ENCODE data around the gene CHAT. TPM values are rescaled to one million over a fixed set of nuclear protein-coding genes. Genes with fewer than 3 reads are reported as not detected.

CHAT gene
- total and polyA plus RNA-seq, 7 donors = not detected

GRCh38 chr10:49609006-49609282 lies 4.9 kb upstream of the CHAT start:
- DNase-seq (peak in 1 of 2 donors; percentile 15), ATAC-seq (no peak)
- 1 to 2% (median 1%) methylated on average over 19 of the region's 19 CpGs for WGBS, 3 donors
- H3K27me3 ChIP-seq (ENCODE audit: insufficient read depth in 3 of 3, low read length in 2 of 3) = peaks cover 3 to 86% (median 45%) of the 10 kb centered on the region in 3 donors
- no peak for TF ChIP-seq CTCF (IDR thresholded peaks at IDR 0.05)
- intact Hi-C loops (cut with DNase I) = no loop called here
- H3K36me3 ChIP-seq (ENCODE audit: insufficient read depth in 1 of 2, low read depth in 1 of 2) = no peaks in the 10 kb centered on the region
- peaks cover 11% of the 10 kb centered on the region for H3K4me1 ChIP-seq
- H3K9me3 ChIP-seq = no peaks in the 10 kb centered on the region
- no peak overlapping the region for H3K4me3 ChIP-seq
- H3K27ac ChIP-seq = no peak overlapping the region

GRCh38 chr10:49609283-49610113 lies 4.3 kb upstream of the CHAT start:
- Histone ChIP-seq H3K36me3 (ENCODE audit: insufficient read depth in 1 of 2, low read depth in 1 of 2) (no peaks in the 10 kb centered on the region), H3K4me1 (peaks cover 11% of the 10 kb centered on the region), H3K27me3 (ENCODE audit: insufficient read depth in 3 of 3, low read length in 2 of 3) (peaks cover 3 to 88% (median 48%) of the 10 kb centered on the region in 3 donors), H3K9me3 (no peaks in the 10 kb centered on the region), H3K4me3 (peak overlapping the region; percentile 38), H3K27ac (no peak overlapping the region)
- TF ChIP-seq CTCF (IDR thresholded peaks at IDR 0.05) = no peak
- ATAC-seq = no peak
- 0 to 2% (median 0%) methylated on average over 48 to 62 of the region's 62 CpGs for WGBS, 3 donors
- intact Hi-C loops (cut with DNase I) = no loop called here
- peak in 1 of 2 donors; percentile 39 for DNase-seq

GRCh38 chr10:49610114-49610457 lies 3.8 kb upstream of the CHAT start, which contains the start of gene SLC18A3:
Gene SLC18A3 (plus strand): TSS chr10:49610310. CDS start chr10:49610741, 431 bp downstream.
- peak within 1 kb of the TSS; percentile 38 for H3K4me3 ChIP-seq
- peaks cover 5 to 94% (median 53%) of the 10 kb centered on the region in 3 donors for H3K27me3 ChIP-seq (ENCODE audit: insufficient read depth in 3 of 3, low read length in 2 of 3)
- H3K9me3 ChIP-seq = no peaks in the 10 kb centered on the region
- no peak within 1 kb of the TSS for H3K27ac ChIP-seq
- DNase-seq = no peak
- WGBS, 3 donors = 0 to 1% (median 0%) methylated on average over 14 to 43 of the region's 43 CpGs
- ATAC-seq = no peak
- H3K4me1 ChIP-seq = peaks cover 11% of the 10 kb centered on the region
- TF ChIP-seq CTCF (IDR thresholded peaks at IDR 0.05) = no peak
- H3K36me3 ChIP-seq (ENCODE audit: insufficient read depth in 1 of 2, low read depth in 1 of 2) = no peaks in the 10 kb centered on the region
- intact Hi-C loops (cut with DNase I) = no loop called here

GRCh38 chr10:49610458-49611165 lies 3.2 kb upstream of the CHAT start:
- Histone ChIP-seq H3K27me3 (ENCODE audit: insufficient read depth in 3 of 3, low read length in 2 of 3) (peaks cover 7 to 94% (median 55%) of the 10 kb centered on the region in 3 donors), H3K36me3 (ENCODE audit: insufficient read depth in 1 of 2, low read depth in 1 of 2) (no peaks in the 10 kb centered on the region), H3K4me3 (peak overlapping the region; percentile 38), H3K9me3 (no peaks in the 10 kb centered on the region), H3K27ac (no peak overlapping the region), H3K4me1 (peaks cover 11% of the 10 kb centered on the region)
- DNase-seq = peak in 1 of 2 donors; percentile 38
- no peak for ATAC-seq
- no peak for TF ChIP-seq CTCF (IDR thresholded peaks at IDR 0.05)
- 1 to 3% (median 2%) methylated on average over 42 to 72 of the region's 72 CpGs for WGBS, 3 donors
- intact Hi-C loops (cut with DNase I) = no loop called here
